NCI-H526 treated with DMSO at 0.1 percent for 48 hours (cell line): ENCODE data around the gene MAK.
A peak's percentile ranks its signal among the peaks of the same experiment; 100 is the strongest.
"Not testable (repeated sequence)": the region's sequence is repeated elsewhere in the genome, so short reads cannot be mapped to it uniquely, and the experiment has no call there.

Source experiments
- DNase-seq: peaks from one replicate; lab custom pipeline; 2025; lab: John Stamatoyannopoulos, UW

MAK gene, protein sequence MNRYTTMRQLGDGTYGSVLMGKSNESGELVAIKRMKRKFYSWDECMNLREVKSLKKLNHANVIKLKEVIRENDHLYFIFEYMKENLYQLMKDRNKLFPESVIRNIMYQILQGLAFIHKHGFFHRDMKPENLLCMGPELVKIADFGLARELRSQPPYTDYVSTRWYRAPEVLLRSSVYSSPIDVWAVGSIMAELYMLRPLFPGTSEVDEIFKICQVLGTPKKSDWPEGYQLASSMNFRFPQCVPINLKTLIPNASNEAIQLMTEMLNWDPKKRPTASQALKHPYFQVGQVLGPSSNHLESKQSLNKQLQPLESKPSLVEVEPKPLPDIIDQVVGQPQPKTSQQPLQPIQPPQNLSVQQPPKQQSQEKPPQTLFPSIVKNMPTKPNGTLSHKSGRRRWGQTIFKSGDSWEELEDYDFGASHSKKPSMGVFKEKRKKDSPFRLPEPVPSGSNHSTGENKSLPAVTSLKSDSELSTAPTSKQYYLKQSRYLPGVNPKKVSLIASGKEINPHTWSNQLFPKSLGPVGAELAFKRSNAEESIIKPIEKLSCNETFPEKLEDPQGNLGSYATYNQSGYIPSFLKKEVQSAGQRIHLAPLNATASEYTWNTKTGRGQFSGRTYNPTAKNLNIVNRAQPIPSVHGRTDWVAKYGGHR

DNA sequence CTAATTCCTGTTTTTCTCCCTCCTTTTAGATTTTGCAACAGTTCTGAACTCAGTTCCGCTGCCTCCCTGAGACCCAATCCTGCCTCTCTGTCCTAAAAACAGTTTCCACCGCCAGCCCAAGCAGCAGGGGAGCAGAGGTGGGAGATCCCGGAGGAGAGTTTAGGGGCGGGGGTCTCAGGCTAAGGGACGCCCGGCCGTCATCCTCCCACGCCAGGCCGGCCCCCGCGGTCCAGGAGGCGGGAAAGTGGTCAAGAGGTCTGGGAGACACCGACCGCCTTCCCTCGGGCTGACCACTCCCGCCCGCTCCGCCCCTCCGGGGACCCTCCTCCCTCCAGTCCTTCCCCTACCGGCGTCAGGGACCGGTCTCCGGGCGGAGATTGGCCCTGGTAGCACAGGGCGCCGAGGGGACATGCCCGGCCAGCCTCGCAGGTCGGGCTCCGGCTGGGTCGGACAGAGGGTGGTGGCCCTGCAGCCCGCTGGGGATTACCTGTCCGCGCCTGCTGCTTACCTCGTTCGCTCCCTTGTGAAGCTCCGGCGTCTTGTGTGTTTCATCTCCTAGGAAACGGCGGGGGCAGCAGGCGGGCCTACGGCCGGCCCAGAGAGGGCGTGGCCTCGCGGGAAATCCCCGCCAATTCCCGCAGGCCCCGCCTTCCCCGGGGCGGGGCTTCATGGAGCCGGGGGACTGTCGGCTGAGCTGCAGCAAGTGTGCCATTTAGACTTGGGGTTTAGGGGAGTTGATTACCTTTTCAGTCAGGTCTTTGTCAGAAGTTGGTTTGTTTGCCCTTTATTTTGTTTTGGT lies at the start of gene MAK:
Gene MAK (minus strand): TSS at position 545 of the 799 bp plus-strand sequence. CDS start 7,891 bp downstream, outside the sequence.
- DNase-seq: peak; percentile 88

DNA sequence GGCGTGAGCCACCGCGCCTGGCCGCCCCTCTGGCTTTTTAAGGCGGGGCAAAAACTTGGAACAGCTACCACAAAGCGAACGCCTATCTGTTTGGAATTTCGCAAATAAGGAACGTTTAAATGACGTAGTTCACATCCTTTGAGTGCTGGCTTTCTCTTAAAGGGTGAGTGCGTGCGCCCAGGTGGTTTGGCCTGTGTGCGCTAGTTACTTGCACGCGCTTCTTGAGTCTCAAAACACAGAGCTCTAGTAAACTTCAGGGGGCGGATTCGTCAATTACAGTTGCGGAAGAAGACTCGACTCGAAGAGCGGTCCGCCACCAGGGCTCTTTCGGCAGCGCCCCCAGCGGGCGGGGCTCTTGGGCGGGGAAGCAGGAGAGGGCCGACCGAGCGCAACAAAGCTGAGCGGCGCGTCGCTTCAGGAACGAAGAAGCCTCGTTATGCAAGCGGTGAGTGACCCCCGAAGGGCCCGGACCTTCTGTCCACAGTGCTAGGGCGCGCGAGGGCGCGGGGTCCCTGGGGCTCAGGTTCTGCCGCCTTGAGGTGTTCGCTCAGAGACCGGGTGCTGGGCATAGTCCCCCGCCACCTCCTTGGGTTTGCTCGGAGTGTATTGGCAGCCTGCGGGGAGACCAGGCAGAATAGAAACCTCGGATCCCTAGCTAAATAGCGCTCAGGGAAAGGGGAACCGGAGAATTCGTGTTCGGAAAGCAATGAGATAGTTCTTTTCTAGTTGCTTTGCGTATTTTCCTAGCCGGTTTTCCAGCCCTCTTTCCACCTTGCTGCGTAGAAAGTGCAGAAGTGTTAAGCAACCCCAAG lies 48.6 kb upstream of the MAK start, which contains the start of gene SYCP2L:
Gene SYCP2L (plus strand): TSS at position 362 of the 812 bp plus-strand sequence. CDS start 75 bp downstream, at position 437.
- DNase-seq: peak; percentile 63

DNA sequence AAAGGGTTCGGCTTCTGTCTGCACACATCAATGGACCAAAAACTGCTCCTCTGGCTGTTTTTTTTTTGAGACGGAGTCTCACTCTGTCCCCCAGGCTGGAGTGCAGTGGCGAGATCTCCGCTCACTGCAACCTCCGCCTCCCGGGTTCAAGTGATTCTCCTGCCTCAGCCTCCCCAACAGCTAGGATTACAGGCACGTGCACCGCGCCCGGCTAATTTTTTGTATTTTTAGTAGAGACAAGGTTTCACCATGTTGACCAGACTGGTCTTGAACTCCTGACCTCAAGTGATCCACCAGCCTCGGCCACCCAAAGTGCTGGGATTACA lies 48.0 kb upstream of the MAK start:
- DNase-seq: not testable (repeated sequence)

DNA sequence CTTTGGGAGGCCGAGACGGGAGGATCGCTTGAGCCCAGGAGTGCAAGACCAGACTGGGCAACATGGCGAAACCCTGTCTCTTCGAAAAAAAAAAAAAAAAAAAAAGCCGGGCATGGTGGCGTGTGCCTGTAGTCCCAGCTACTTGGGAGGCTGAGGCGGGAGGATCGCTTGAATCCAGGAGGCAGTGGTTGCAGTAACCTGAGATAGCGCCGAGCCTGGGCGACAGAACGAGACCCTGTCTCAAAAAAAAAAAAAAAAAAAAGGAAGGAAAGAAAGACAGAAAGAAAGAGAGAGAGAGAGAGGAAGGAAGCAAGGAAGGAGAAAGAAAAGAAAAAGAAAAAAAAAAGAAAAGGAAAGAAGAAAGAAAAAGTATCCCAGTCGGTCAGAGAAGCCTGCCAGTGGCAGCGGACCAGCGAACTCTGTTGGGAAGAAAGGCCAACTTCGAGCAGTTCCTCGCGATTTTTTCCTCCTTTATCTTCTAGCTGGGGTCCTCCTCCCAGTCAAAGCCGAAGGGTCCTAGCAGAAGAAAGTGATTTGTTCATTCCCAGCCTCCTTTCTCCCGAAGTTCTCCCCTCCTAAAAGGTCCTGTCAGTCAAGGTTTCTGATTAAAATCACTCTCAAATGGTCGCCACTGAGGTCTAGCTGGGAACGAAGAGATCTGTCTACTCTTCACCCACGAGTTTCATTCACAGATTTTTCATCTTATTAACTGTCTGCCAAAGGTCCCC lies 46.1 kb upstream of the MAK start:
- no peak for DNase-seq

DNA sequence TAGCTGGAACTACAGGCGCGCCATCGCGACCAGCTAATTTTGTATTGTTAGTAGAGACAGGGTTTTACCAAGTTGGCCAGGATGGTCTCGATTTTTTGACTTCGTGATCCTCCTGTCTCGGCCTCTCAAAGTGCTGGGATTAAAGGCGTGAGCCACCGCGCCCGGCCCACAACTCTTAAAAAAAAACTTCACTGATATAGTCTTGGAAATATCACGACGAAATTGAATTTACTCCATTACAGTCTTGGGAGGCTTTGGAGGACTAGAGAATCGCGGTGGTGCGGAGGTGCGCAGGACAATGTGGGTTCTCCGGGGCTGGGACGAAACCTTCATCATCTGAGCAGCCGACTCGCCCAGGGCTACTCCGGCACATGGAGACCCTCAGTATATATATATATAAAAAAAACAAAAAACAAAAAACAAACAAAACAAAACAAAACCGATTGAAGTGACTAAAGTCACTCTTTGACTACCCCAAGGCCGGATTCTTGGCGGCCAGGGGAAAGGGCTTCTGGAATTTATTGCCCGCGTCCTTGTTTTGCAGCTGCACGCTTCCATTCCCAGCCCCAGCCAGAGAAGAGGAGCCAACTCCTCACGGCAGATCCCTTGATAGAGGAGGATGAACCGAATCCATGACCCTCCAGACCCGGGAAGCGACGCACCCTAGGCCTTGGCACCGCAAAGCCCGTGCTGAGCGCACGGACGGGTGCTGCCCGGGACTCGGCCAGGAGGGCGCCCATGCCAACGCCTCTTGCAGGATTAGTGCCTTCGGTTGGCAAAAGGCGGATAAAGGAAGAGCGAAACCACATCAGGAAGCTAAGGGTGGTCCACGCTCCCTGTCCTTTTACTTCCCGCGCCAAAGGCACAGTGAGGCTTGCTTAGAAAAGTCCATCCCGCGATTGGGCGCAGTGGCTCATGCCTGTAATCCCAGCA lies 45.2 kb upstream of the MAK start:
- no peak for DNase-seq

DNA sequence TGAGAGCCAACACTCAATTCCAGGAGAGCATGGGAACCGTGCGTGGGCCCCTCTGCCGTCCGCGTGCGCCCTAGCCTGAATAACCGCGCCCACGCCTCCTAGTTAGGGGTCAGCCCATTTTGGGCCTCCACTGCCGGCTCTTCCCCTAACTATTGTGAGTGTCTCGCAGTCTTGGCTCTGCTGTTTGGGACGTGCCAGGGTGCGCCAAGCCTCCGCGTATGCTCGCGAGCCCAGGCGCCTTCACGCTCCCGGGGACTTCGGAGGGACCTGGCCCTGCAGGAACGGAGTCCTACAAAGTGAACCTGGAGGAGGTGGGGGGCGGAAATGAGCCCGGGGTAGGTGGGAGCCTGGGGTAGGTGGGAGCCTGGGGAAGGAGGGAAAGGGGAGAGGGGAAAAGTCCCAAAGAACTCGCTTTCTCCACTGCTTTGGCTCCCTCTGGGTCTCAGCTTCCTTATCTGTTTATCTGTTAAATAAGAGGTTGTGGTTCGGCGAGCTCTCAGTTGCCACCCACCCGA lies 44.4 kb upstream of the MAK start:
- no peak for DNase-seq

DNA sequence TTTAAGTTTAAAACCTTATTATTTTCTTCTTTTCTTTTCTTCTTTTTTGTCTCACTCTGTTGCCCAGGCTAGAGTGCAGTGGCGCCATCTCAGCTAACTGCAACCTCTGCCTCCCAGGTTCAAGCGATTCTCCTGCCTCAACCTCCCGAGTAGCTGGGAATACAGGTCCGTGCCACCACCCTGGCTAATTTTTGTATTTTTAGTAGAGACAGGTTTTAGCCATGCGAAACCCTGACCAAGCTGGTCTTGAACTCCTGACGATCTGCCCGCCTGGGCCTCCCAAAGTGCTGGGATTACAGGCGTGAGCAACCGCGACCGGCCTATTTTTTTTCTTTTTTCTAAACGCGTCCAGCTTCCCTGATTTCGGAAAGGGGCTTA lies 43.9 kb upstream of the MAK start:
- DNase-seq: not testable (repeated sequence)

DNA sequence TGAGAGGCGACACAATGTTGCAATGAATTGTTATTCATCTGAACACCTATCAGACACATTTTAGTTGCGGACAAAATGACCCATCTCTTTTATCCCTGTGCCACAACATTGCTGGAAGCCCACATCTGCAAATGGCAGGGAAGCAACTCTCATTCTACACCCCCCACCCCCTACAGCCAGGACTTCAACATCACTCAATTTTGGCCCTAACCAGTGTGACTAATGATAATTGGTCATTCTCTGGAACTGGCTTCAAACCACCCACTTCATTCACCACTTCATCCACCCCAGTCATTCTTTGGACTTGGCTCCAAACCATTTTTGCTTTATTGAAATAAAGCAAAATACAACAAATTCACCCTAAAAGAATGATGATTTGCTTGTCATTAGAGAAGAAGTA lies 42.0 kb upstream of the MAK start:
- no peak for DNase-seq

DNA sequence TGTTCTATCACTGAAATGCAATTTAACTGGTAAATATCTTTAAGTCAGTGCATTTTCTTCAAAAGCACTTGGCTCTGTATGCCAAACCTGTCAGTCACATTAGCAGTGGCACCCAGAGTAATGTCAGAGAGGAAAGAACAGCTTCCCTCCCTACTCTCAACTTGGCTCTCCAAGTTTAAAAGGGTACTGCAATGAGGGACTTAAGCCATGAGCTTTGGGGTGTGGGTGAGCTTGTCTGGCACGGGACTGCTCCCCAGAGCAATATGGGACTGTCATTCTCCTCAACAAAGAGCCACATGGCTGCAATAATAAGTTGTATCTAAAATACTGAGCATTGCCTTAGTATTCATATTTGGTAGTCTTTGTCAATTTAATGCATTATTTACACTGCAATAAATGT lies 39.5 kb upstream of the MAK start:
- no peak for DNase-seq

DNA sequence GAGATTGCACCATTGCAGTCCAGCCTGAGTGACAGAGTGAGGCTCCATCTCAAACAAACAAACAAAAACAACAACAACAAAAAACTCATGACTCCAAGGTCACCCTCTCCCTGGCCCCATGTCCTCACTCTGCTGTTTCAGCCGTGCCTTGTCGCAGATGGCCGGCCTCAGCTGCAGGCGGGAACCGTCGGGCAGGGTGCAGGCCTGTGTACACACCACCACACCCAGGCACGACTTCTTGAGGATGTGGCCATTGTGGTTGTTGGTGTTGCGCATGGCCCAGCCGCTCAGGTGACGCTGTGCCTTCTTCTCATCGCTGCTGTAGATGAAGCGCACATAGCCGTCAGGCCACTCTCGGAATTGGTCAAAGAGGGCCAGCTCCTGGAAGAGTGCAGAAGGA lies 38.7 kb upstream of the MAK start:
- no peak for DNase-seq

DNA sequence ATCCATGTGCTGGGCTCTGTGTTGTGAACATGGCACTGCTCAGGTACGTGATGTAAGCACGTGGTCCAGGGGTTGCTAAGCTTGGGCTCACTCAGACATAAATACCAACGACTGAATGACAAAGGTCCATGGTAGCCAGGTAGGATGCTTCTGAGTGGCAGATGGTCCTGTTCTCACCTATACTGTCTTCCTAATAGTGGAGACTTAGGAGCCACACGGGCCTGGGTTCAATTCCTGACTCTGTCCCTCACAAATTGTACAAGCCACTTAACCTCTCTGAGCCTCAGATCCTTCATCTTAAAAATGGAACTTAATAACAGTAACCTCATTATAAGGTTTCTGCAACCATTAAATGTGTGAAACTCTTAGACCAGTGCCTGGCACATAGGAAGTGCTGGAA lies 36.7 kb upstream of the MAK start:
- no peak for DNase-seq

DNA sequence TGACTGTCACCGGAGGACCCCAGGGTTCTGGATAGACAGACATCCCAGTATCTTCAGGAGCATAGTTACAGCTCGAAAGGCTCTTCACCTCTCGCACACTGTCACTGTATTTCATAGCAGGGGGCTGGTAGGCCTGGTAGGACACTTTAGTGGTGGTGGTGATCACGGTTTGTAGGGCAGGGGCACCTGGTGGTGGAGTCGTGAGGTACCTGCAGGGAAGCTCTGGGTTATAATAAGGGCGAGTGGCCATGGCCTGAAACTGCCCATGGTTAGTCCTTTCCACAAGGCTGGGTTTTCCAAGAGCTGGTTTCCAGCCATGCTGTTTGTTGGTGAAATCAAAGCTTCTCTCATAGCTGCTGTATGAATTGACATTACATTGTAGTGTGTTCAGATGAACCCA lies 35.9 kb upstream of the MAK start:
- DNase-seq: no peak

DNA sequence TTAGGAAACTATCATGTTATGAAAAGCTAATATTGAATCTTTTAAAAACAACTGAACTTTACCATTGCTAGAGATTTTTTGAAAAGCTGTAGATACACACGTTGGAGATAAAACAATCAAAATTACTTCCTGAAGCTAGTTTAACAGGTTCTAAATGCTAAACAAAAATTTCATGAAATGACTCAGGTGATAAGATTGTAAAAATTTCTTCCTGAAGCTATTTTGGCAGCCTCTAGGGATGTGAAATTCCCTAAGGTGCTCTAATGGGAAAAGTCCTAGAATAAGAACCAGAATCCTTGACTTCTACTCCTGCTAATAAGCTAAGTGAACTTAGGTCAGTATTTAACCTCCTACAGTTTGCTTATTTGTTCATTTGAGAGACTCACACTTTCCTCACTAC lies 35.0 kb upstream of the MAK start:
- DNase-seq: no peak

DNA sequence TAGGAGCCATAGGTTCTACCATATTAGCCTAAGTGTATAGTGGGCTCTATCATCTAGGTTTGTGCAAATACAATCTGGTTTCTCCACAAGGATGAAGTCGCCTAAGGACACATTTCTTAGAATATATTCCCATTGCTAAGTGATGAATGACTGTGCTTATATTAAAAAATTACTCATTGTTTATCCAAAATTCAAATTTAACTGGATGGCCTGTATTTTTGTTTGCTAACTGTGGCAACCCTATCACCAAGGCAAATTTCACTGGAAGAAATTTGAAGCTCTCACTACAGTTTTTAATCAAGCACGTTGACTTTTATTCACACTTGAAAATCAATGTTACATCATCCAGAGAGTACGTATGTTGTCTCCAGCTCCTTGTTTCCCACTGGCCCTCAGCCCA lies 29.6 kb upstream of the MAK start:
- no peak for DNase-seq

DNA sequence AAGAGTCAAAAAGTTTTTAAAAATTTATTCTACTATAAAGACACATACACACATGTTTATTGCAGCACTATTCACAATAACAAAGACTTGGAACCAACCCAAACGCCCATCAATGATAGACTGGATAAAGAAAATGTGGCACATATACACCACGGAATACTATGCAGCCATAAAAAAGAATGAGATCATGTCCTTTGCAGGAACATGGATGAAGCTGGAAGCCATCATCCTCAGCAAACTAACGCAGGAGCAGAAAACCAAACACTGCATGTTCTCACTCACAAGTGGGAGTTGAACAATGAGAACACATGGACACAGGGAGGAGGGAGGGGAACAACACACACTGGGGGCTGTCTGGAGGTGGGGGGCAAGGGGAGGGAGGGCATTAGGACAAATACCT lies 28.4 kb upstream of the MAK start:
- DNase-seq: not testable (repeated sequence)

DNA sequence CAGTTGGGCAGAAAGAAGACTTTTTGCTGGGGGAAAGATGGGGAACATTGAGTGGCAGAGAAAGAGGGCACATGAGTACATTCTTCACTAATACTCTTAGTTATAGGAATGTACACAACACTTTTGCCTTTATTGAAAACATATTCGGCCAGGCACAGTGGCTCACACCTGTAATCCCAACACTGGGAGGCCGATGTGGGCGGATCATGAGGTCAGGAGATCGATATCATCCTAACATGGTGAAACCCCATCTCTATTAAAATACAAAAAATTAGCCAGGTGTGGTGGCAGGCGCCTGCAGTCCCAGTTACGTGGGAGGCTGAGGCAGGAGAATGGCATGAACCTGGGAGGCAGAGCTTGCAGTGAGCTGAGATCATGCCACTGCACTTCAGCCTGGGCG lies 24.7 kb upstream of the MAK start:
- not testable (repeated sequence) for DNase-seq

DNA sequence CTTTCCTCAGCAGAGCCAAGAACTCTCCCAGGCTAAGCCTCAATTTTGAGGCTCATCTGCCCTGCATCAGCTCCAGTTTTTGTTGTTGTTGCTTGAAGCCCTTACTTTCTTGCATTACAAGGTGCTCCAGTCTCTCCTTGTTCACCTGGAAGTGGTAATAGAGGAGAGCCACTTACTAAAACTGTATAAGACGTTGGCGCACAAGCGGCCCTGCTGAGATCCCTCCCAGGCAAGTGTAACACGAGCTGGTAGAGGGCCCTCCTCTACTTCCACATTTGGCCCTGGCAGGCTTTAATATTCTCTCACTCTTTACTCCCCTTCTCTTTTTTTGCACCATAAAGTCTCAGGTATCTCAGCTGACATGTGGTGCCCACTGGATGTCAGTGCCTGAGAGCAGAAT lies 24.0 kb upstream of the MAK start:
- no peak for DNase-seq

DNA sequence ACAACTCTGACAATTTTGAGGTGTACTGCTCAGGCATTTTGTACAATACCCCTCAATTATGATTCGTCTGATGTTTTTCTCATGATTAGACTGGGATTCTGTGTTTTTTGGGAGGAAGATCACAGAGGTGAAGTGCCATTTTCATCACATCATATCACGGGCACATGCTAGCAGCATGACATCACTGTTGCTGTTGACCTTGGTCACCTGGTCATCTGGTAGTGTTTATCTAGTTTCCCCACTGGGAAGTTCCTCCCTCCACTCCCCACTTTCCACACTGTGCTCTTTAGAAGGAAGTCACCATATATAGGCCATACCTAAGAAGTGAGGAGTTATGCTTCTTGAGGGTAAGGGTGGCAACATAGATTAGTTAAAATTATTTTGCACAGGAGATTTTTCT lies 22.7 kb upstream of the MAK start:
- no peak for DNase-seq

DNA sequence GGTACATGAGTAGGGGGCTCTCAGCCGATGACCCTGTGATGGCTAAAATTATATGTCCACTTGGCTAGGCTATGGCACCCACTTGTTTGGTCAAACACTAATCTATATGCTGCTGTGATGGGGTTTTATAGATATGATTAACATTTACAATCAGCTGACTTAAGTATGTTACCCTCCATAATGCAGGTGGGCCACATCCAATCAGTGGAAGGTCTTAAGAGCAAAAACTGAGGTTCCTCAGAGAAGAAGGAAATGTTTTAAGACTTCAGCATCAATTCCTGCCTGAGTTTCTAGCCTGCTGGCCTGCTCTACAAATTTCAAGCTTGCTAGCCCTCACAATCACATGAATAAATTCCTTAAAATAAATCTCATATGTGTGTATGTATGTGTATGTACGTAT lies 18.9 kb upstream of the MAK start:
- DNase-seq: no peak
